ENCODE measurements around the gene PDLIM1. TPM values are rescaled to one million over a fixed set of nuclear protein-coding genes. Genes with fewer than 3 reads are reported as not detected.
"Not testable (repeated sequence)": the region's sequence is repeated elsewhere in the genome, so short reads cannot be mapped to it uniquely, and the experiment has no call there.

PDLIM1 gene
- polyA plus RNA-seq, 4 donors, result 69.7 to 81.7 (median 75.2) TPM

DNA sequence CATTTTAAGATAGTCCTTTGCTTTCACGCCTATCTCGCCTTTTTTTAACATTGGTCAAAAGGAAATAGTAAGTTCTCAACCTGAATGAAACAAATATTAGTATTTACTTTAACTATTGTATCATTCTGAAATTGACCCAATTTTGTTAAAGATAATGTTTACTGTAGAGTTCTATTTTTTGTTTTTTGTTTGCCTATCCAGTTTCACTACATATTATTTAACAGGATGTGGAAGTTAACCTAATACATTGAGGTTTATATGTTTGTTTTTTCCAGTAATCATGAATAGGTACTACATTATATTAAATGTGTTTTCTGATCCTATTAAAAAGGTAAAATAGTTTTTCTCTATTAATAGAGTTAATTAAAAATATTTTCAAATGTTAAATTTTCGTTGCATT, 70.3 kb downstream of the PDLIM1 start:
- DNase-seq (ENCODE audit: low read depth in 4 of 4, low spot score in 2 of 4), result no peak

DNA sequence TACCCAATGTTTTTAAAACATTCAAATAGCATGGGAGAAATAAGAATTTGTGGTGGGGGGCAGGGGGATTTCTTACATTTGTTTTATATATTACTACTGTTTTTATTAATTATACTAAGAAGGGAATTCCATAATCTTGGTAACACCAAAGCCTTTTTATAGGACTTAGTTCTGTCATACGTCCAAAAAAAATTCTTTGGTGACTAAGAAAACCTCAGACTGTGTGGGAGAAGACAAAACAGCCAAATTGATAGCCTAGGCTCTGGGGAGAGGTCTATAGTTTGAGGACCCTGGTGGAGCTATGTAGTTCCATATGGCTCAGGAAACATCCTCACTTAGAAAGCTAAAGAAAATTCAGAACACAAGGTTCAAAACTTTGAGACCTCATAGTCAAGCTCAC, 73.3 kb downstream of the PDLIM1 start:
- DNase-seq (ENCODE audit: low read depth in 4 of 4, low spot score in 2 of 4), result no peak

DNA sequence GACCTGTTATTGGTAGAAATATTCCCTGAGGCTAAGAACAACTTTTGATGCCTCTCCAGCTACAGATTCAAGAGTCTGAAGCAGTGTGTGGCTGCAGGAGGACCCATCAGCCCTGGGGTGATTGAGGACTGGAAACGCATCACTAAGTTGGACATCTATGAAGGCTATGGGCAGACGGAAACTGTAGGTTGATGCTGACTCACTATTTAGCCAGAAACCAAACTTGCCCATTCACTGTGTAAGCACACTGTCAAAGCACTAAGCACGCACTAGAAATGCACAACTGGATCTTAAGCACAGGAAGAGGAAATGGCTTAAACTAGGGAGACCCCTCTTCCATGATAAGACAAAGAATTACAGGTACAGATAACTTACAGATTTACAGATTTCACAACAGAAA, 76.0 kb downstream of the PDLIM1 start:
- DNase-seq (ENCODE audit: low read depth in 4 of 4, low spot score in 2 of 4), result no peak

DNA sequence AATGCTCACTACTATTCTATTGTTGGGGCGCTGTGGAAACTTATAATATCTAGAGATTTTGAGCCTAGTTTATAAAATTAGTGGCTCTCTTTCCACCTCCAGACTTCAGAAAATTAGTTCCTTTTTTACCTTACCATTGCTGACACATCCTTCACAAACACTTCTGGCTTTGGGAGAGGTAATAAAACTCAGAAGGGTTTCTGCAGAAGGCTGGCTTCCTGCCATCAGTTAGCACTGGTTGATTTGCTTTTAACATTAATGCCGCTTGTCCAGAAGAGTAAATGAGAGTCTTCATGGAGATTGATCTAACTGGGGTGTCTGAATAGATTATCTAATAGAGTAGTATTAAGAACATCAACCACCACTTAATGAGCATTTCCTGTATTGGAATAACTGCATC, 76.4 kb downstream of the PDLIM1 start:
- no peak for DNase-seq (ENCODE audit: low read depth in 4 of 4, low spot score in 2 of 4)

DNA sequence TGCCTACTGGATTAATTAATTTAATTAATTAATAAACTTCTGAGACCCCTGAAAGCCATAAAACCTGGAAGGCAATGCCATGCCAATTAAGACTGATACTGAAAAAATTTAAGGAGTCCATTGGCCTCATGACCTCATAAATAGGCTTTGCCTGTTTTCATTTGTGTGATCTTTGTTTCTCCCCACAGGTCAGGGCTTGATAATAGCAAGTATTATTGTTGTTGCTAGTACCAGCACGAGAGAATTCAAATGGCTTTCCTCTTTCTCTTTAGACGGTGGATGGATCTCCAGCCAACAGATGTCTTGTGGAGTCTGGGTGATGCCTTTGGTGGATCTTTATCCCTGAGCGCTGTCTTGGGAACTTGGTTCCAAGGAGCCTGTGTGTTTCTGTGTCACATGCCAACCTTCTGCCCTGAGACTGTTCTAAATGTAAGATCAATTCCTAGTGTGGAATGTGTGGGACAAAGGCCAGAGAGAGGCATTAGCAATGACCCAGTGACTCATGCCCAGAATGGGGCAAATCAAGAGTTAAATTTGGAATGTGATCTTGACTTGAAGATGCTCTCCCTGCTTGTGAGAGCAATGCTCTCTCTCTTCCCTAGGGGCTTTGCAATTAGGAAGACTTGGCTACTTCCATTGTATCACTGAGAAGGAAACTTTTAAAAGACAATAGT, 79.1 kb downstream of the PDLIM1 start:
- no peak for DNase-seq (ENCODE audit: low read depth in 4 of 4, low spot score in 2 of 4)

DNA sequence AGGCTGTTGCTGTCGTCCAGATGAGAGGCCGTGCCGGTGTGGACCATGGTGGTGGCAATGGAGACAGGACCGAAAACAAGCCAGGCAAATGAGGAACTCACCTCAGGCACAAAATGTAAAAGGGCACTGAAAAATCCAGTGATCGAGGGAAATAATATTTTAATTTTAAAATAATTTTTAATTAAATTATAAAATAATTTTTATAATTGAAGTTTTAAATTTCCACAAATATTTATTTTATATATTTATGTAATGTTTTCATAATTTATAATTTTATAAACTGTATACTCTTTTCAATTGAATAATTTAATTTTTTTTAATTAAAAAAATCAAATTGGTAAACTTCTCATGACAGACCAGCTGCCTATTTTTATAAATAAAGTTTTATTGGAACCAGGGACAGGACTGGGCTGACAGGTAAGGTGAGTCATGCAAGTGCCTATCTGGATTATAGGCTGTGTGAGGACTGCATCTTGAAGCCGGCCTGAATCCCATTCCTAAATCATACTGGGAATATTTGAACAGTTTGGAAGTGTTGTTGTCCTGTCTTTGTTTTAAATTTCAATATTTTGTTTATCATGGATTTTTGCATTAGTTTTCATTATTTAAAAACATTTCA, 81.2 kb downstream of the PDLIM1 start:
- no peak for DNase-seq (ENCODE audit: low read depth in 4 of 4, low spot score in 2 of 4)

DNA sequence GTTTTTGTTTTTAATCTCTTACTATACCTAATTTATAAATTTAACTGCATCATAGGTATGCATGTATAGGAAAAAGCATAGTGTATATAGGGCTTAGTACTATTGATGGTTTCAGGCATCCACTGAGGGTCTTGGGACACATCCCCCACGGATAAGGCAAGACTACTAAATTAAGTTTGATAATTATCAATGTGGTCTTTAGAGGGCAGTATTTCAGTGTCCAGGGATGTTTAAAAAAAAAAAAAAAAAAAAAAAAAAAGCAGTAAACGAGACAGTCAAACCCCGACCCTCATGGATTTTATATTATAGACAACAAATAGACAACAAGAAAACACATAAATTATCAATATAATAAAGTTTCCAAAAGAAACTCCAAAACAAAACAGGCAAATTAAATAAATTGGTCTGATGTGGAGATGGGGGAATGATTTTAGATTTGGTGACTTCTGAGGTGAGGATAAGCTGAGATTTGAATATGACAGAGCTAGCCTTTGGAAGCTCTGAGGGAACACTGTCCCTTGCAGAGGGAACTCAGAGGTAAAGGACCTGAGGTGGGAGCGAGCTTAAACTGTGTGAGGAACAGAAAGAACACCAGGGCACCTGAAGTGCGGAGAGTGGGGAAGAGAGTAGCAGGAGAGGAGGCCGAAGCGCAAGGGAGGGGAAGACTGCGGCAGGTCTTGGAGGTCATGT, 82.0 kb downstream of the PDLIM1 start:
- DNase-seq (ENCODE audit: low read depth in 4 of 4, low spot score in 2 of 4), result no peak

DNA sequence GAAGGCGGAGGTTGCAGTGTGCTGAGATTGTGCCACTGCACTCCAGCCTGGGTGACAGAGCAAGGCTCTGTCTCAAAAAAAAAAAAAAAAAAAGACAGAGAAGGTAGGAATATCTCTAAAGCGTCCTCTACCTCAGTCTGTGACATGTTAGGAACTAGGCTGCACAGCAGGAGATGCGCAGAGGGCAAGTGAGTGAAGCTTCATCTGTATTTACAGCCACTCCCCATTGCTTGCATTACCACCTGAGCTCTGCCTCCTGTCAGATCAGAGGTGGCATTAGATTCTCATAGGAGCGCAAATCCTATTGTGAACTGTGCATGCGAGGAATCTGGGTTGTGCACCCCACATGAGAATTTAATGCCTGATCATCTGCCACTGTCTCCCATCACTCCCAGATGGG, 87.9 kb downstream of the PDLIM1 start:
- not testable (repeated sequence) for DNase-seq (ENCODE audit: low read depth in 4 of 4, low spot score in 2 of 4)

DNA sequence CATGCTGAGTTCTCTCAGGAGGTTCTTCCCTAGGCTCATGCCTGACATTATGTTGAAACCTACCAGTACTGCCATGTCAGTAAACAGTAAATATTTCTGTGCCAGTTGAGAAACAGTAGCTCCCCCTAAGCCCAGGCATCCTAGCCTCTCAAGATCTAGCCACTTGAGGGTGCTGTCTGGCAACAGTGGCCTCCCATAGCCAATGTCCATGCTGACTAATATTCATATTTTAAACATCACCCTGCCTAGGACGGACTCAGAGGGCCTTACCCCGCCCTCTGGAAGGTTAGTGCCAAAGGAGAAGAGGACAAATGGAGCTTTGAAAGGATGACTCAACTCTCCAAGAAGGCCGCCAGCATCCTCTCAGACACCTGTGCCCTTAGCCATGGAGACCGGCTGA, 89.1 kb downstream of the PDLIM1 start:
- no peak for DNase-seq (ENCODE audit: low read depth in 4 of 4, low spot score in 2 of 4)

DNA sequence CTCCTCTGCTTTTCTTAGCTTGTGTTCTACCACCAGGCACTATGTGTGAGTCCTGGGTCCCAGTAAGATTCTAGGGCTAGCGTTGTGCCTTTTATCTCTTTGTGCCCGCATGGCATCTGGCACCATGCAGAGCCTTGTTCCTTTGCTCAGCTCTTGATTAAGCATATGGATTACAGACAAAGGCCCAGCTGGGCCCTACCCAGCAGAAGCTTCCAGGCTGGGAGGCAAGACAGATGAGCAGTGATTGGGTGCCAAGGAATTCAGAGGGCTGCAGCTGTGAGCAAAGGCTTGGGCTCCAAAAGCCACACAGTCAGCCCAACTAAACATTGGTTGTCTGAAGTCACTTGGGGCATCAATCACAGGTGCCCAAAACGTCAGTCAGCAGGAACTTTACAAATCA, 94.8 kb downstream of the PDLIM1 start:
- no peak for DNase-seq (ENCODE audit: low read depth in 4 of 4, low spot score in 2 of 4)

DNA sequence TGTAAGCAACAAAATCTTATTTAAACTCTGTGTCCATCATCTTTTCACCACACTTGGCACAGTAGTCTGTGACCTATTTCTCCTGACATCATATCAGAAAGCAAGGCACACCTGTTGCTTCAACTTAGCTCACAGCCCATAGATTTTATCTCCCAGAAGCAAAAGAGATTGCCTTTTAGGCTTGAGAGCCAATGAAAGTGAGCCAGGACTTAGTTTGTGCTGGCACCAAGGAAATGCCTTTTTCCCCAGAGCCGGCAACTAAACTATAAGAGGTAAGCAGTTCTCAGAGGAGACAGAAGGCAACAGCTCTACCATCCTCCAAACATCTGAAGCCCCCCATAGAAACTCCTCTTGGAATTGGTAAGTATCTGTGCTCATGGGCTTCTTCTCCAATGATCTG, 96.9 kb downstream of the PDLIM1 start, which contains the start of gene ACSM6:
ACSM6 (plus strand) TSS at position 295 of the 400 bp plus-strand sequence. CDS start 248 bp downstream, outside the sequence.
- DNase-seq (ENCODE audit: low read depth in 4 of 4, low spot score in 2 of 4), result no peak

DNA sequence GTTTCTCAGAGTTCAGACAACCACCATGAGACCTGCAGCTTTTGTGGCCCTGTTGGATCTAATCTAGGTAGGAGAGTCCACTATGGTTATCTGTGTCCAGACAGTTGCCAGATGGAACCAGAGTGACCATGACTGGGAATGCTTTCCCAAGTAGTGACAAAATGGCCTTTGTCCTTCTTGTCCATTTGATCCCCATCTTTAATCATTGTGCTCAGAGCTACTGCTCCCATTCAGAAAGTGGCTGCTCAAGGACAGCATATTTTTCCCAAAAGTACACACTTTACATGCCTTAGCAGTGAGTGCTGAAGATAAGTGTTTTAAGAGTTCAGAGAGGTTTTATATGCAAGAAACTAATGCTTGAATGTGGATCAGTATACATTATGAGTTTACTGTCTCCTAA, 102.2 kb downstream of the PDLIM1 start:
- DNase-seq (ENCODE audit: low read depth in 4 of 4, low spot score in 2 of 4), result no peak

DNA sequence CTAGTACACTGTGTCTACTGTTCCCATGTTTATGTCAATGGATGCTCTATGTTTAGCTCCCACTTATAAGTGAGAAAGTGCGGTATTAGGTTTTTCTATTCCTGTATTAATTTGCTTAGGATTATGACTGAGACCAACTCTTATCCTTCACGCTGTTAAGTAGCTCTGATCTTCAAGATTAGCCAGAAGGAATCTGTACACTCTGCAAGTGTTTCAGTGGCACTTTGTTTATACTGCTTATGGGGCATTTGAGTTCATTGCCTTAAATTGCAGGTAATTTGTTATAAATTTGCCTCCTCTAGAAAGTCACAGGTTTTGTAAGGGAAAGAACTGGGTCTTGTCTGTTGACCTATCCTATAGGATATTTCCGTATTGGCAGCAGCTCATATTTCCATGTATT, 103.2 kb downstream of the PDLIM1 start:
- no peak for DNase-seq (ENCODE audit: low read depth in 4 of 4, low spot score in 2 of 4)

Other genes with a start within 250 kb of the PDLIM1 start
- 1 to 10 TPM; 1.4 to 9.3 (median 3.5) TPM for gene CYP2C8, start 221.5 kb downstream of the PDLIM1 start, polyA plus RNA-seq (ENCODE audit: insufficient read length in 4 of 4)
- gene ACSM6, start 96.8 kb downstream of the PDLIM1 start, polyA plus RNA-seq (ENCODE audit: insufficient read length in 4 of 4), result under 1 TPM; 0.10 to 0.47 (median 0.22) TPM

Measured in left renal cortex interstitium (tissue), 4 donors.